CD4-positive, alpha-beta T cell (primary cell): ENCODE results near the gene NAPG. TPM values are rescaled to one million over a fixed set of nuclear protein-coding genes. Genes with fewer than 3 reads are reported as not detected.

Source experiments
- ATAC-seq: fragments of 200-7000 bp; cut with Tn5 transposase; one replicate; pipeline ENCODE4 v1.10.0; 2022; ENCODE audit warnings: mild to moderate bottlenecking; ENCODE audit not compliant: poor library complexity
- CTCF ChIA-PET: fragments of 350-600 bp; sonication (Branson Sonifier 250); formaldehyde crosslinking; loops from one replicate; lab custom pipeline; 2021; ENCODE audit warnings: antibody characterized with exemption, inconsistent platforms; lab: Charles Lee
- POLR2A ChIA-PET: fragments of 350-600 bp; sonication (Branson Sonifier 250); formaldehyde crosslinking; loops from one replicate; lab custom pipeline; 2021; ENCODE audit warnings: antibody characterized with exemption, inconsistent platforms; lab: Charles Lee
- DNase-seq, 14 experiments: peaks; one replicate each; pipeline ENCODE4 v3.0.0-alpha.2; 2013 to 2020; ENCODE audit warnings: mixed read lengths in 2 of 14
- H3K27ac ChIP-seq, 2 donors: one replicate each; pipeline versions ENCODE4 v1.5.1 to v1.7.0; 2013; ENCODE audit warnings: low read length in 2 of 2, low read depth in 1 of 2, mild to moderate bottlenecking in 1 of 2
- H3K27me3 ChIP-seq, 2 experiments: 1 replicate in 1 of 2; 2 replicates in 1 of 2; pipeline versions ENCODE4 v1.6.1 to v1.7.0; 2013; ENCODE audit warnings: low read length in 2 of 2, control low read depth in 1 of 2, mild to moderate bottlenecking in 1 of 2, moderate library complexity in 1 of 2; ENCODE audit not compliant: insufficient read depth in 2 of 2, control insufficient read depth in 1 of 2
- H3K36me3 ChIP-seq: one replicate; pipeline ENCODE4 v1.6.1; 2013; ENCODE audit warnings: low read length, control low read depth; ENCODE audit not compliant: insufficient read depth
- H3K4me1 ChIP-seq: one replicate; pipeline ENCODE4 v1.6.1; 2013; ENCODE audit warnings: low read length, control low read depth; ENCODE audit not compliant: insufficient read depth
- H3K4me3 ChIP-seq: one replicate; pipeline ENCODE4 v1.5.1; 2013; ENCODE audit warnings: mild to moderate bottlenecking, low read length, moderate library complexity
- H3K9me3 ChIP-seq, 2 experiments: 1 replicate in 1 of 2; 2 replicates in 1 of 2; pipeline versions ENCODE4 v1.6.1 to v1.7.0; 2013; ENCODE audit warnings: low read length in 2 of 2, mild to moderate bottlenecking in 2 of 2, control low read depth in 1 of 2, moderate library complexity in 1 of 2; ENCODE audit not compliant: control insufficient read depth in 1 of 2, insufficient read depth in 1 of 2
- H3K27ac Mint-ChIP-seq: one replicate; pipeline ENCODE4 v1.8.0; 2020; ENCODE audit warnings: mixed read lengths
- H3K27me3 Mint-ChIP-seq: one replicate; pipeline ENCODE4 v1.8.0; 2021; ENCODE audit warnings: mixed read lengths
- H3K36me3 Mint-ChIP-seq: one replicate; pipeline ENCODE4 v1.8.0; 2021; ENCODE audit warnings: low read depth, mixed read lengths
- H3K4me1 Mint-ChIP-seq: one replicate; pipeline ENCODE4 v1.8.0; 2021; ENCODE audit warnings: low read depth, mixed read lengths
- H3K4me3 Mint-ChIP-seq: one replicate; pipeline ENCODE4 v1.8.0; 2020; ENCODE audit warnings: mild to moderate bottlenecking, mixed read lengths
- H3K9me3 Mint-ChIP-seq: one replicate; pipeline ENCODE4 v1.8.0; 2020; ENCODE audit warnings: mixed read lengths
- CTCF ChIP-seq: fragments of 200-600 bp; IDR thresholded peaks from one replicate; pipeline ENCODE4 v1.8.0; 2022; ENCODE audit warnings: antibody characterized with exemption, mild to moderate bottlenecking
- intact Hi-C, 2 experiments: fragments of 100-400 bp; cut with DNase I in 1 of 2; cut with micrococcal nuclease in 1 of 2; formaldehyde crosslinking; loops; one replicate each; pipeline versions ENCODE4 v1.15.1 to v1.9.0; 2023 to 2025; cut with DNase I, micrococcal nuclease
- total RNA-seq, 174 experiments: library from RNA in 2 of 174; stranded (reverse) in 2 of 174; gene quantifications; one replicate each; pipeline ENCODE4 v1.2.3 and lab custom pipeline; 2021 to 2026

NAPG gene
- total RNA-seq, 2 experiments from 2014 or later = 25.9 to 27.3 TPM

- POLR2A ChIA-PET = no interaction called here
- DNase-seq = peak in 1 of 14 experiments; percentile 43
- H3K4me3 Mint-ChIP-seq = peak overlapping the region; percentile 42
Measured at GRCh38 chr18:10559553-10560451, 34.0 kb downstream of the NAPG start.

GRCh38 chr18:10560452-10561045 lies 34.7 kb downstream of the NAPG start:
- DNase-seq = peak; percentile 23 to 70 (median 49)
- peak; percentile 78 for TF ChIP-seq CTCF
- H3K4me3 ChIP-seq = peak overlapping the region; percentile 21
- H3K36me3 ChIP-seq = peaks cover 7% of the 10 kb centered on the region
- H3K27me3 ChIP-seq = no peaks in the 10 kb centered on the region
- peaks cover 11% of the 10 kb centered on the region for H3K4me1 ChIP-seq
- intact Hi-C loops = loop anchor here in 1 of 2 experiments (2.0 to 5.0 kb wide), 2 partner anchors 592 to 992 kb away; no protein-coding TSS in a partner anchor
- Mint-ChIP-seq H3K27me3 (no peaks in the 10 kb centered on the region), H3K4me1 (peaks cover 10% of the 10 kb centered on the region), H3K4me3 (no peak overlapping the region), H3K27ac (no peak overlapping the region), H3K9me3 (no peaks in the 10 kb centered on the region), H3K36me3 (peaks cover 17% of the 10 kb centered on the region)
- ATAC-seq = peak; percentile 71
- no peaks in the 10 kb centered on the region for H3K9me3 ChIP-seq
- H3K27ac ChIP-seq = no peak overlapping the region
- ChIA-PET CTCF (interaction anchor here (0.8 to 1.2 kb wide), 7 partner anchors 8 to 1435 kb away, joined by 3 to 4 read pairs (median 3); no protein-coding TSS in a partner anchor), POLR2A (no interaction called here)

More at GRCh38 chr18:10559553-10560451, 34.0 kb downstream of the NAPG start:
- CTCF ChIA-PET = interaction anchor here (0.8 to 1.2 kb wide), 8 partner anchors 9 to 1436 kb away, joined by 3 to 4 read pairs (median 3); no protein-coding TSS in a partner anchor
- peaks cover 11% of the 10 kb centered on the region for H3K4me1 ChIP-seq
- no peaks in the 10 kb centered on the region for H3K9me3 Mint-ChIP-seq
- H3K27ac ChIP-seq = no peak overlapping the region
- no peaks in the 10 kb centered on the region for H3K27me3 ChIP-seq
- ATAC-seq = peak; percentile 39
- peaks cover 24% of the 10 kb centered on the region for H3K36me3 Mint-ChIP-seq
- H3K4me1 Mint-ChIP-seq = peaks cover 10% of the 10 kb centered on the region
- H3K9me3 ChIP-seq = no peaks in the 10 kb centered on the region
- peaks cover 14% of the 10 kb centered on the region for H3K36me3 ChIP-seq
- H3K4me3 ChIP-seq = peak overlapping the region; percentile 21
- TF ChIP-seq CTCF = no peak
- no peaks in the 10 kb centered on the region for H3K27me3 Mint-ChIP-seq
- intact Hi-C loops = loop anchor here in 1 of 2 experiments (2.0 to 5.0 kb wide), 2 partner anchors 592 to 993 kb away; no protein-coding TSS in a partner anchor
- H3K27ac Mint-ChIP-seq = no peak overlapping the region

GRCh38 chr18:10562773-10563160 lies 36.9 kb downstream of the NAPG start:
- ChIA-PET CTCF (no interaction called here), POLR2A (no interaction called here)
- Histone ChIP-seq H3K36me3 (no peaks in the 10 kb centered on the region), H3K9me3 (no peaks in the 10 kb centered on the region), H3K4me1 (peaks cover 11% of the 10 kb centered on the region), H3K4me3 (no peak overlapping the region), H3K27me3 (no peaks in the 10 kb centered on the region), H3K27ac (no peak overlapping the region)
- DNase-seq (no peak), ATAC-seq (no peak)
- Mint-ChIP-seq H3K27me3 (no peaks in the 10 kb centered on the region), H3K36me3 (no peaks in the 10 kb centered on the region), H3K4me3 (no peak overlapping the region), H3K4me1 (peaks cover 10% of the 10 kb centered on the region), H3K9me3 (no peaks in the 10 kb centered on the region), H3K27ac (no peak overlapping the region)
- no peak for TF ChIP-seq CTCF
- intact Hi-C loops = loop anchor here in 1 of 2 experiments (5.0 kb wide), 1 partner anchor 590 kb away; no protein-coding TSS in a partner anchor
